ENCODE measurements around the gene DOCK3. TPM values are rescaled to one million over a fixed set of nuclear protein-coding genes. Genes with fewer than 3 reads are reported as not detected.

Gene DOCK3
- total RNA-seq, 5 donors from 2014 or later (not counting 1 experiment from before 2014, with no cell fraction given): 2.0 to 3.2 (median 2.6) TPM

Other genes with a start within 250 kb of the DOCK3 start
- gene CACNA2D2, start 171.3 kb upstream of the DOCK3 start, total RNA-seq: 1 to 10 TPM; 2.6 to 8.9 (median 4.1) TPM
- 10 to 100 TPM; 15.3 to 24.7 (median 19.5) TPM for gene C3orf18, start 107.2 kb upstream of the DOCK3 start, total RNA-seq
- gene HEMK1, start 105.4 kb upstream of the DOCK3 start, total RNA-seq: 10 to 100 TPM; 35.5 to 66.6 (median 42.0) TPM
- gene CISH, start 63.2 kb upstream of the DOCK3 start, total RNA-seq: 100 to 1,000 TPM in 3 of 5 donors, 10 to 100 TPM in 2; 37.4 to 217 (median 190) TPM
- 10 to 100 TPM; 35.1 to 66.6 (median 53.0) TPM for gene MAPKAPK3, start 57.8 kb upstream of the DOCK3 start, total RNA-seq